Stomach (tissue), 9 donors: ENCODE results near the gene SRRM1. TPM values are rescaled to one million over a fixed set of nuclear protein-coding genes. Genes with fewer than 3 reads are reported as not detected.

ENCODE experiments used
- DNase-seq, 2 donors: peaks; one replicate each; pipeline versions ENCODE4 v3.0.0 to v3.0.0-alpha.2; 2013 to 2019
- H3K27ac ChIP-seq, 5 donors: fragments of 200-600 bp in 4 of 5; sonication (generic) in 4 of 5; one replicate each; pipeline ENCODE4 v1.5.1; 2013 to 2019; ENCODE audit warnings: mild to moderate bottlenecking in 1 of 5, moderate library complexity in 1 of 5
- H3K27me3 ChIP-seq, 3 donors: fragments of 200-600 bp; sonication (generic); one replicate each; pipeline ENCODE4 v1.5.1; 2017 to 2019; ENCODE audit warnings: mixed run types in 1 of 3
- H3K36me3 ChIP-seq, 4 donors: fragments of 200-600 bp; sonication (generic); 1 replicate in 3 of 4; 2 replicates in 1 of 4; pipeline ENCODE4 v1.5.1; 2016 to 2019
- H3K4me1 ChIP-seq, 4 donors: fragments of 200-600 bp; sonication (generic); one replicate each; pipeline ENCODE4 v1.5.1; 2016 to 2019
- H3K4me3 ChIP-seq, 4 donors: fragments of 200-600 bp; sonication (generic) in 3 of 4; one replicate each; pipeline ENCODE4 v1.5.1; 2016 to 2019; ENCODE audit warnings: mild to moderate bottlenecking in 1 of 4
- H3K9me3 ChIP-seq, 4 donors: fragments of 200-600 bp; sonication (generic); one replicate each; pipeline ENCODE4 v1.5.1; 2016 to 2019
- EP300 ChIP-seq: sonication (generic); formaldehyde crosslinking; IDR thresholded peaks from one replicate; pipeline ENCODE4 v1.6.1; 2017; ENCODE audit warnings: antibody characterized with exemption
- POLR2A ChIP-seq, 4 donors: fragments of 450-650 bp; IDR thresholded peaks; one replicate each; pipeline ENCODE4 v1.6.1; 2016; ENCODE audit warnings: antibody characterized with exemption in 4 of 4, control low read depth in 2 of 4, mild to moderate bottlenecking in 1 of 4, moderate library complexity in 1 of 4
- POLR2AphosphoS5 ChIP-seq, 3 donors: sonication (generic); formaldehyde crosslinking; IDR thresholded peaks; one replicate each; pipeline ENCODE4 v1.6.1; 2016; ENCODE audit warnings: antibody characterized with exemption in 3 of 3
- WGBS, 5 donors: extraction: QIAGEN DNeasy Blood & Tissue Kit in 3 of 5; methylation state at CpG; one replicate each; pipeline versions ENCODE4 v1.1.5 to v1.1.7; 2013 to 2018; 5-methylcytosine and 5-hydroxymethylcytosine counted together
- intact Hi-C: fragments of 100-400 bp; cut with DNase I; formaldehyde crosslinking; loops from one replicate; pipeline ENCODE4 v1.15.1; 2023; ENCODE audit warnings: low total_unique reads
- polyA plus RNA-seq, 3 donors: library from polyadenylated mRNA; stranded (reverse); fragments of 200-250 nt; gene quantifications; one replicate each; pipeline ENCODE4 v1.2.3, GENCODE V29; 2013
- total RNA-seq, 5 donors: library from RNA; depleted of rRNA; stranded (reverse); fragments of >200 nt; gene quantifications; one replicate each; pipeline versions ENCODE4 v1.1.0 to v1.2.3, GENCODE V29; 2014 to 2016
- TF ChIP-seq, protein P1 (sequence below), 7 experiments: fragments of 450-650 bp in 4 of 7; fragments of 200-600 bp in 3 of 7; sonication (generic) in 3 of 7; IDR thresholded peaks; one replicate each; pipeline ENCODE4 v1.5.1; 2016 to 2019; ENCODE audit warnings: antibody characterized with exemption in 7 of 7, control low read depth in 2 of 7, mild to moderate bottlenecking in 1 of 7
- donor health status: healthy with polysubstance abuse.
- donor health status: Bipolar disorder and iron deficiency.
- donor health status: healthy.

The SRRM1 gene
- total and polyA plus RNA-seq, 8 donors, result 21.2 to 149 (median 104) TPM

DNA sequence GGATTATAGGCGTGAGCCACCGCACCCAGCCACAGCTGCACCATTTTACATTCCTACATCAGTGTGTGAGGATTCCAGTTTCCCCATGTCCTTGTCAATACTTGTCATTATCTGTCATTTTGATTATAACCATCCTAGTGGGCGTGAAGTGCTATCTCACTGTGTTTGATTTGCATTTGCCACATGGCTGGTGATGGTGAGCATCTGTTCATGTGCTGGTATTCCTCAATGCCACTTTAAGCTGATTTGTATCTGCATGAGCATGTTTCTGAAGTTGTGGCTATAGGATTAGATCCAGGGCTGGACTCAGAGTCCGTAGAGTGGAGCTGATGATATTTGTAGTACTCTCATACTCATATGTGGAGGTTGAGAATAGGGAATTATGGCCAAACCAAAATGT is 36.6 kb downstream of the SRRM1 start:
- Histone ChIP-seq H3K4me3 (no peak overlapping the region), H3K27me3 (no peaks in the 10 kb centered on the region), H3K27ac (no peak overlapping the region), H3K4me1 (peaks cover 0 to 16% (median 5%) of the 10 kb centered on the region in 4 donors), H3K36me3 (peaks cover 0 to 29% (median 26%) of the 10 kb centered on the region in 4 donors), H3K9me3 (no peaks in the 10 kb centered on the region)
- TF ChIP-seq POLR2AphosphoS5 (IDR thresholded peaks at IDR 0.05) (no peak), EP300 (no peak), POLR2A (IDR thresholded peaks at IDR 0.05) (no peak)
- WGBS, 5 donors, result 85 to 96% (median 92%) methylated on average over 4 of the region's 4 CpGs
- intact Hi-C loops, result no loop called here
- no peak for DNase-seq

DNA sequence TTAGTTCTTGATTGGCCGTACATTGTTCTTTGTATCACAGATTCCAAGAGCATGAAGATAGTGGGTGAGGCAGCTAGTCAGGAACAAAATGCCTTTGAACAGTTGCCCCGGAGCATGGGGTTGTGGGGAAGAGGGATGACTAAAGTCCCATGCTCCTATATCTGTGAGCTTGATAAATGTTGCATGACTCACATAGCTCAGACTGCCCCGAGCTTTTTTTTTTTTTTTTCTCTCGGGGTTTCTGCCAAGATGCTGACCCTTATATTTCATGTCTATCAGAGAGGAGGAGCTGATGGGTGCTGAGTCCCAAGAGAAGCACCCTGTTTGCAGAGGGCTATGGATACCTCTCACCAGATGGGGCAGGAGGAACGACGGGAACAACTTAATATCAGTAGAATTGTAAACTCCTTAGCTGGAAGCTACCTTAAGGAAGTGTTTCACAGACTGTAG is 40.6 kb downstream of the SRRM1 start:
- H3K9me3 ChIP-seq, result no peaks in the 10 kb centered on the region
- H3K27ac ChIP-seq, result peak overlapping the region in 1 of 5 donors; percentile 69
- WGBS, 5 donors, result 18 to 25% (median 23%) methylated on average over 6 of the region's 6 CpGs
- DNase-seq, result peak in 1 of 2 donors; percentile 82
- no peak for TF ChIP-seq POLR2A (IDR thresholded peaks at IDR 0.05)
- TF ChIP-seq EP300, result no peak
- TF ChIP-seq POLR2AphosphoS5 (IDR thresholded peaks at IDR 0.05), result peak in 1 of 3 donors; percentile 70
- TF ChIP-seq, protein P1, sequence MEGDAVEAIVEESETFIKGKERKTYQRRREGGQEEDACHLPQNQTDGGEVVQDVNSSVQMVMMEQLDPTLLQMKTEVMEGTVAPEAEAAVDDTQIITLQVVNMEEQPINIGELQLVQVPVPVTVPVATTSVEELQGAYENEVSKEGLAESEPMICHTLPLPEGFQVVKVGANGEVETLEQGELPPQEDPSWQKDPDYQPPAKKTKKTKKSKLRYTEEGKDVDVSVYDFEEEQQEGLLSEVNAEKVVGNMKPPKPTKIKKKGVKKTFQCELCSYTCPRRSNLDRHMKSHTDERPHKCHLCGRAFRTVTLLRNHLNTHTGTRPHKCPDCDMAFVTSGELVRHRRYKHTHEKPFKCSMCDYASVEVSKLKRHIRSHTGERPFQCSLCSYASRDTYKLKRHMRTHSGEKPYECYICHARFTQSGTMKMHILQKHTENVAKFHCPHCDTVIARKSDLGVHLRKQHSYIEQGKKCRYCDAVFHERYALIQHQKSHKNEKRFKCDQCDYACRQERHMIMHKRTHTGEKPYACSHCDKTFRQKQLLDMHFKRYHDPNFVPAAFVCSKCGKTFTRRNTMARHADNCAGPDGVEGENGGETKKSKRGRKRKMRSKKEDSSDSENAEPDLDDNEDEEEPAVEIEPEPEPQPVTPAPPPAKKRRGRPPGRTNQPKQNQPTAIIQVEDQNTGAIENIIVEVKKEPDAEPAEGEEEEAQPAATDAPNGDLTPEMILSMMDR (IDR thresholded peaks at IDR 0.05), result no peak
- intact Hi-C loops, result no loop called here
- no peak overlapping the region for H3K4me3 ChIP-seq
- no peaks in the 10 kb centered on the region for H3K27me3 ChIP-seq
- H3K36me3 ChIP-seq, result no peaks in the 10 kb centered on the region
- peaks cover 0 to 21% (median 9%) of the 10 kb centered on the region in 4 donors for H3K4me1 ChIP-seq

DNA sequence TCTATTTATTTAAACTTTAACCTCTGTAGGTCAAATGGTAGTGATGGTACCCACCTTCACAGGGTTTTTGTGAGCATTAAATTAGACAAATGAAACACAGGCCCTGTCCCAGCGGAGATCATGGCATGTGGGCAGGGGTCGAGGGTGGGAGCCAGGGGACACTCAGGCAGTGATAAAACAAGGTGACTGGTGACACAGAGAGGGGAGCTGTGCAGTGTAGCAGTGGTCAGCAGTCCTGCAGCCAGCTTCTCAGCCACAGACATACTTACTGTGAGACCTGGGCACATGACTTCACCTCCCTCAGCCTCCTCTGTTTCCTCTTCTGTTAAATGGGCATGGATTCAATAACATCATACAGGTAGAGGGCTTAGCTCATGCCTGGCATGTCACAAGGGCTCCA is 44.9 kb downstream of the SRRM1 start:
- Histone ChIP-seq H3K4me3 (no peak overlapping the region), H3K9me3 (no peaks in the 10 kb centered on the region), H3K27me3 (no peaks in the 10 kb centered on the region), H3K4me1 (peaks cover 0 to 20% (median 11%) of the 10 kb centered on the region in 4 donors), H3K36me3 (no peaks in the 10 kb centered on the region), H3K27ac (no peak overlapping the region)
- intact Hi-C loops, result loop anchor here (5.0 kb wide), 1 partner anchor 149 kb away; no protein-coding TSS in a partner anchor
- no peak for DNase-seq
- TF ChIP-seq EP300 (no peak), POLR2A (IDR thresholded peaks at IDR 0.05) (no peak), POLR2AphosphoS5 (IDR thresholded peaks at IDR 0.05) (no peak)
- WGBS, 5 donors, result 69 to 87% (median 80%) methylated on average over 2 of the region's 2 CpGs

DNA sequence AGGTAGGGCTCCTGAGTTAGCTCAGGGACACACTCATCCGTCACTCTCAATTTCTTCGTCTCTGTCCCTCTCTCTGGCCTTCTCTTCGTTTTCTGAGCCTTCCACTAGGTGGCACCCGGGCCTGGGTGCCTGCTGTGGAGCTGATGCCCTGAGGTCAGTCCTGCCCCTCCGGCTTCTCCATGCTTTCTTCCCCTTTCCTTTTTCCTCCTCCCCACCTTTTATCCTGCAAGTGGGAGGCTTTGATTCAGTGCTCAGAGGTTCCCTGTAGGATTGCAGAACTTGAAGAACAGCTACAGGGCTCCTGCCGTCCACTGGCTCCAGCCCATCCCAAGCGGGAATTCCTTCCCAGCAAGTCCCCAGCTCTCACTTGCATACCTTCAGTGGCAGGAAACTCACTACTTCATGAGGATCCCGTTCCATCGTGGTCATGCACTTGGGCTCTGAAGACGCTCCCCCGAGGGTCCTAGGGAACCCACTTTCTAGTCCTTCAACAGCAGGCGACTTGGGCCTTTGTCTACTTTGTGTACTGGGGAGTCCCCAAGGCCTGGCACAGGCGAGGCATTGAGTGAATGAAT is 45.6 kb downstream of the SRRM1 start:
- no peak overlapping the region for H3K4me3 ChIP-seq
- intact Hi-C loops, result loop anchor here (5.0 kb wide), 1 partner anchor 149 kb away; no protein-coding TSS in a partner anchor
- no peaks in the 10 kb centered on the region for H3K27me3 ChIP-seq
- H3K9me3 ChIP-seq, result no peaks in the 10 kb centered on the region
- TF ChIP-seq POLR2AphosphoS5 (IDR thresholded peaks at IDR 0.05) (peak in 1 of 3 donors; percentile 63), POLR2A (IDR thresholded peaks at IDR 0.05) (no peak), EP300 (no peak)
- TF ChIP-seq, protein P1 (IDR thresholded peaks at IDR 0.05), result peak in 5 of 7 experiments; percentile 57 to 90 (median 83)
- no peaks in the 10 kb centered on the region for H3K36me3 ChIP-seq
- 40 to 44% (median 41%) methylated on average over 13 of the region's 13 CpGs for WGBS, 5 donors
- peak; percentile 79 to 88 for DNase-seq
- H3K27ac ChIP-seq, result no peak overlapping the region
- peaks cover under 1 to 15% (median 6%) of the 10 kb centered on the region in 4 donors for H3K4me1 ChIP-seq

DNA sequence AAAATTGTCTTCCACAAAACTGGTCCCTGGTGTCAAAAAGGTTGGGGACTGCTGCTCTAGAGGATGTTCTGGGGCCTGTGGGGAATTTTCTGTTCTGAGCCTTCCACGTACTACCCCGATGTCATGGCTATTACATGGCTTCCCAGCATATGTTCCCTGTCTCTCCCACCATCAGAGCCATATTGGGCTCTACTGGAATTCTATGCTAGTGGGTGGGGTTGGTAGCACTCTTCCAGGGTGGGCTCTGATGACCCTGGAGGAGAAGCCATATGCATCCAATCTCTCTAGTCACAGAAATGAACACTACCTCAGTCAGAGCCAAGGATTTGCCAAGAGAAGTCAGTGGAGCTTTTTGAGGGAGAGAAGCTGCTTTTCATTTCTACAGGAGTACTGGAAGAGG is 47.9 kb downstream of the SRRM1 start:
- 45 to 100% (median 58%) methylated on average over 2 of the region's 2 CpGs for WGBS, 5 donors
- peak in 1 of 2 donors; percentile 18 for DNase-seq
- TF ChIP-seq POLR2AphosphoS5 (IDR thresholded peaks at IDR 0.05), result no peak
- no peak for TF ChIP-seq EP300
- TF ChIP-seq, protein P1 (IDR thresholded peaks at IDR 0.05), result no peak
- TF ChIP-seq POLR2A (IDR thresholded peaks at IDR 0.05), result no peak
- Histone ChIP-seq H3K27me3 (no peaks in the 10 kb centered on the region), H3K4me1 (peaks cover 9 to 31% (median 16%) of the 10 kb centered on the region in 4 donors), H3K4me3 (no peak overlapping the region), H3K36me3 (no peaks in the 10 kb centered on the region), H3K27ac (no peak overlapping the region), H3K9me3 (no peaks in the 10 kb centered on the region)
- intact Hi-C loops, result no loop called here
